RWPE2 (cell line): ENCODE data around the gene ZFAND3.

Source experiments
- ATAC-seq: fragments of 200-7000 bp; cut with Tn5 transposase; 3 replicates; pipeline ENCODE4 v1.9.1; 2021; ENCODE audit warnings: low read depth
- DNase-seq: peaks from one replicate; pipeline ENCODE4 v3.0.0-alpha.2; 2020; ENCODE audit warnings: low spot score
- H3K27ac ChIP-seq: fragments of 450-650 bp; 2 replicates; pipeline ENCODE4 v1.5.1; 2017; ENCODE audit warnings: mild to moderate bottlenecking; ENCODE audit not compliant: poor library complexity, severe bottlenecking
- H3K27me3 ChIP-seq: fragments of 250-450 bp; sonication (Bioruptor Pico); 2 replicates; pipeline ENCODE4 v1.5.1; 2021; ENCODE audit warnings: mild to moderate bottlenecking, moderate library complexity; ENCODE audit not compliant: insufficient read depth, poor library complexity, severe bottlenecking
- H3K36me3 ChIP-seq: fragments of 250-450 bp; sonication (Bioruptor Pico); 2 replicates; pipeline ENCODE4 v1.5.1; 2020; ENCODE audit warnings: low read depth, mild to moderate bottlenecking, moderate library complexity
- H3K4me1 ChIP-seq: fragments of 250-450 bp; sonication (Bioruptor Pico); 2 replicates; pipeline ENCODE4 v1.5.1; 2021; ENCODE audit warnings: mild to moderate bottlenecking, moderate library complexity; ENCODE audit not compliant: insufficient read depth, poor library complexity, severe bottlenecking
- H3K4me3 ChIP-seq: fragments of 250-450 bp; sonication (Bioruptor Pico); 2 replicates; pipeline ENCODE4 v1.5.1; 2021; ENCODE audit warnings: mild to moderate bottlenecking, moderate library complexity; ENCODE audit not compliant: severe bottlenecking
- H3K9me3 ChIP-seq: fragments of 250-450 bp; sonication (Bioruptor Pico); 2 replicates; pipeline ENCODE4 v1.5.1; 2021; ENCODE audit warnings: mild to moderate bottlenecking, moderate library complexity; ENCODE audit not compliant: severe bottlenecking
- CTCF ChIP-seq: fragments of 450-650 bp; IDR thresholded peaks from one replicate; pipeline ENCODE4 v1.5.1; 2017; ENCODE audit warnings: mild to moderate bottlenecking, moderate library complexity; ENCODE audit not compliant: poor library complexity, severe bottlenecking

Gene ZFAND3

GRCh38 chr6:37915463-37915862 is 95.9 kb downstream of the ZFAND3 start:
- no peak overlapping the region for H3K4me3 ChIP-seq
- H3K27me3 ChIP-seq: no peaks in the 10 kb centered on the region
- no peaks in the 10 kb centered on the region for H3K9me3 ChIP-seq
- DNase-seq: no peak
- H3K36me3 ChIP-seq: no peaks in the 10 kb centered on the region; the same call in 1 of the 2 replicates
- no peak for TF ChIP-seq CTCF
- no peak for ATAC-seq
- no peak overlapping the region for H3K27ac ChIP-seq
- H3K4me1 ChIP-seq: peaks cover 21% of the 10 kb centered on the region

GRCh38 chr6:37916149-37916548 is 96.6 kb downstream of the ZFAND3 start:
- peaks cover 24% of the 10 kb centered on the region for H3K4me1 ChIP-seq
- no peaks in the 10 kb centered on the region for H3K9me3 ChIP-seq
- no peak overlapping the region for H3K27ac ChIP-seq
- DNase-seq (no peak), ATAC-seq (no peak)
- H3K27me3 ChIP-seq: no peaks in the 10 kb centered on the region
- H3K36me3 ChIP-seq: no peaks in the 10 kb centered on the region; the same call in 1 of the 2 replicates
- TF ChIP-seq CTCF: no peak
- H3K4me3 ChIP-seq: no peak overlapping the region

DNA sequence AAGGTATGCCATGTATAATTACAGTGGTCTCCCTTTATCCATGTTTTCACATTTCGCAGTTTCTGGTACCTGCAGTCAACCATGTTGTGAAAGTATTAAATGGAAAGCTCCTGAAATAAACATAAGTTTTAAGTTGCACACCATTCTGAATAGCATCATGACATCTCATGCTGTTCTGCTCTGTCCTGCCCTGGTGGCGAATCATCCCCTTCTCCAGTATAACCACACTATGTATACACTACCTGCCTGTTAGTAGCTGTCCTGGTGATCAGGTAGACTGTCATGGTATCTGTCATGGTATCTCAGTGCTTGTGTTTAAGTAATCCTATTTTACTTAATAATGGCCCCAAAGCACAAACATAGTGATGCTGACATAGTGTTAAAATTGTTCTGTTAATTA is 97.1 kb downstream of the ZFAND3 start:
- no peak for TF ChIP-seq CTCF
- Histone ChIP-seq H3K9me3 (no peaks in the 10 kb centered on the region), H3K36me3 (no peaks in the 10 kb centered on the region; the same call in 1 of the 2 replicates), H3K4me3 (no peak overlapping the region), H3K27me3 (no peaks in the 10 kb centered on the region), H3K27ac (no peak overlapping the region), H3K4me1 (peaks cover 24% of the 10 kb centered on the region)
- DNase-seq: no peak
- ATAC-seq: peak; percentile 79

GRCh38 chr6:37917566-37917965 is 98.0 kb downstream of the ZFAND3 start:
- H3K27me3 ChIP-seq: no peaks in the 10 kb centered on the region
- no peak for DNase-seq
- TF ChIP-seq CTCF: no peak
- no peak overlapping the region for H3K4me3 ChIP-seq
- no peak overlapping the region for H3K27ac ChIP-seq
- H3K9me3 ChIP-seq: no peaks in the 10 kb centered on the region
- no peaks in the 10 kb centered on the region; the same call in 1 of the 2 replicates for H3K36me3 ChIP-seq
- no peak for ATAC-seq
- peaks cover 26% of the 10 kb centered on the region for H3K4me1 ChIP-seq

- peaks cover 19% of the 10 kb centered on the region for H3K4me1 ChIP-seq
- H3K27ac ChIP-seq: no peak overlapping the region
- no peaks in the 10 kb centered on the region; the same call in 1 of the 2 replicates for H3K36me3 ChIP-seq
- no peaks in the 10 kb centered on the region for H3K27me3 ChIP-seq
- H3K4me3 ChIP-seq: no peak overlapping the region
- no peaks in the 10 kb centered on the region for H3K9me3 ChIP-seq
- no peak for DNase-seq
- ATAC-seq: no peak
- TF ChIP-seq CTCF: no peak
Observed at GRCh38 chr6:37919417-37920157, 100.1 kb downstream of the ZFAND3 start.
